ENCODE results near the gene CBLB. TPM values are rescaled to one million over a fixed set of nuclear protein-coding genes. Genes with fewer than 3 reads are reported as not detected.

Gene CBLB
- total and polyA plus RNA-seq, 10 donors, result 13.8 to 138 (median 67.5) TPM

DNA sequence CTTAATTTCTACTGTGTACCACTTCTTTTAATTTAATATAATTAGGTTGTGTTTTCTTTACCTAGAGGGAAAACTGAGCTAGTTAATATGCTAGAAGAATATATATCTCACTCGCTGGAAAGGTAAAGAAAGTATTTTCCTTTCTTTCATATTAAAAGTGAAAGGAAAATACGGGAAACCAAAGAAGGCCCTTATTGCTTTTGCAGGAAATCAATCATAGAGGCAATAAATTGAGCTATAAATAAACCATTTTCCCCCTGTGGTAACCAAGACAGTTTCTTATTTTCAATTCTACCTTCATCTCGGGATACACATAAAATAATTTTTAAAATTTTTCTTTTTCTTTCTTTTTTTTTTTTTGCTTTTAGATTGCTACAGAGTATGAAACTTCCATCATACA lies 101.6 kb downstream of the CBLB start:
- Histone ChIP-seq H3K27ac (peak overlapping the region in 2 of 8 donors; percentile 9 to 17), H3K9me3 (peaks cover 0 to 12% (median 7%) of the 10 kb centered on the region in 8 donors), H3K4me1 (peaks cover 17 to 66% (median 43%) of the 10 kb centered on the region in 6 donors), H3K4me3 (peak overlapping the region in 2 of 8 donors; percentile 8 to 25), H3K36me3 (peaks cover 0 to 15% (median 6%) of the 10 kb centered on the region in 6 donors), H3K27me3 (replicated peaks in 1 of 7) (no peaks in the 10 kb centered on the region)
- TF ChIP-seq POLR2AphosphoS5 (IDR thresholded peaks at IDR 0.05) (no peak), CTCF (IDR thresholded peaks at IDR 0.05 in 8 of 11, conservative IDR thresholded peaks at IDR 0.05 in 3 of 11) (no peak), POLR2A (IDR thresholded peaks at IDR 0.05) (no peak)
- DNase-seq, result no peak
- 21 to 39% (median 29%) methylated on average over 3 of the region's 3 CpGs for WGBS, 5 donors
- intact Hi-C loops (cut with DNase I; ENCODE audit: low total_unique reads), result no loop called here

- no peak for DNase-seq
Measured at GRCh38 chr3:105765308-105765639, 103.5 kb downstream of the CBLB start.

GRCh38 chr3:105764378-105765307 lies 104.2 kb downstream of the CBLB start:
- no peaks in the 10 kb centered on the region for H3K27me3 ChIP-seq (replicated peaks in 1 of 7)
- no peak for TF ChIP-seq POLR2AphosphoS5 (IDR thresholded peaks at IDR 0.05)
- peaks cover 17 to 52% (median 43%) of the 10 kb centered on the region in 6 donors for H3K4me1 ChIP-seq
- H3K27ac ChIP-seq, result peak overlapping the region in 7 of 8 donors; percentile 30 to 70 (median 47)
- H3K4me3 ChIP-seq, result no peak overlapping the region
- H3K9me3 ChIP-seq, result peaks cover 0 to 27% (median 18%) of the 10 kb centered on the region in 8 donors
- intact Hi-C loops (cut with DNase I; ENCODE audit: low total_unique reads), result no loop called here
- WGBS, 5 donors, result 25 to 42% (median 30%) methylated on average over 2 of the region's 2 CpGs
- DNase-seq, result no peak
- H3K36me3 ChIP-seq, result peaks cover 0 to 31% (median 8%) of the 10 kb centered on the region in 6 donors

More at GRCh38 chr3:105765308-105765639, 103.5 kb downstream of the CBLB start:
- no peak overlapping the region for H3K4me3 ChIP-seq
- TF ChIP-seq POLR2A (IDR thresholded peaks at IDR 0.05), result no peak
- TF ChIP-seq POLR2AphosphoS5 (IDR thresholded peaks at IDR 0.05), result no peak
- TF ChIP-seq CTCF (IDR thresholded peaks at IDR 0.05 in 8 of 11, conservative IDR thresholded peaks at IDR 0.05 in 3 of 11), result no peak
- H3K27me3 ChIP-seq (replicated peaks in 1 of 7), result no peaks in the 10 kb centered on the region
- intact Hi-C loops (cut with DNase I; ENCODE audit: low total_unique reads), result no loop called here
- peak overlapping the region in 6 of 8 donors; percentile 39 to 70 (median 56) for H3K27ac ChIP-seq
- H3K36me3 ChIP-seq, result peaks cover 0 to 29% (median 8%) of the 10 kb centered on the region in 6 donors
- peaks cover 0 to 26% (median 17%) of the 10 kb centered on the region in 8 donors for H3K9me3 ChIP-seq
- H3K4me1 ChIP-seq, result peaks cover 17 to 52% (median 43%) of the 10 kb centered on the region in 6 donors

- DNase-seq, result no peak
- peaks cover 0 to 37% (median 27%) of the 10 kb centered on the region in 8 donors for H3K9me3 ChIP-seq
- TF ChIP-seq POLR2A (IDR thresholded peaks at IDR 0.05), result no peak
- no peak for TF ChIP-seq CTCF (IDR thresholded peaks at IDR 0.05 in 8 of 11, conservative IDR thresholded peaks at IDR 0.05 in 3 of 11)
- TF ChIP-seq POLR2AphosphoS5 (IDR thresholded peaks at IDR 0.05), result no peak
- H3K36me3 ChIP-seq, result peaks cover 0 to 41% (median 11%) of the 10 kb centered on the region in 6 donors
- peak overlapping the region in 2 of 8 donors; percentile 64 to 69 for H3K27ac ChIP-seq
- no peaks in the 10 kb centered on the region for H3K27me3 ChIP-seq (replicated peaks in 1 of 7)
- H3K4me3 ChIP-seq, result no peak overlapping the region
- H3K4me1 ChIP-seq, result peaks cover 17 to 50% (median 43%) of the 10 kb centered on the region in 6 donors
- intact Hi-C loops (cut with DNase I; ENCODE audit: low total_unique reads), result no loop called here
Measured at GRCh38 chr3:105763659-105764036, 105.2 kb downstream of the CBLB start.
